ENCODE results near the gene BAIAP2L2. TPM values are rescaled to one million over a fixed set of nuclear protein-coding genes. Genes with fewer than 3 reads are reported as not detected.

BAIAP2L2 gene
- polyA plus RNA-seq, 1 donor from 2014 or later: 2.3 TPM

DNA sequence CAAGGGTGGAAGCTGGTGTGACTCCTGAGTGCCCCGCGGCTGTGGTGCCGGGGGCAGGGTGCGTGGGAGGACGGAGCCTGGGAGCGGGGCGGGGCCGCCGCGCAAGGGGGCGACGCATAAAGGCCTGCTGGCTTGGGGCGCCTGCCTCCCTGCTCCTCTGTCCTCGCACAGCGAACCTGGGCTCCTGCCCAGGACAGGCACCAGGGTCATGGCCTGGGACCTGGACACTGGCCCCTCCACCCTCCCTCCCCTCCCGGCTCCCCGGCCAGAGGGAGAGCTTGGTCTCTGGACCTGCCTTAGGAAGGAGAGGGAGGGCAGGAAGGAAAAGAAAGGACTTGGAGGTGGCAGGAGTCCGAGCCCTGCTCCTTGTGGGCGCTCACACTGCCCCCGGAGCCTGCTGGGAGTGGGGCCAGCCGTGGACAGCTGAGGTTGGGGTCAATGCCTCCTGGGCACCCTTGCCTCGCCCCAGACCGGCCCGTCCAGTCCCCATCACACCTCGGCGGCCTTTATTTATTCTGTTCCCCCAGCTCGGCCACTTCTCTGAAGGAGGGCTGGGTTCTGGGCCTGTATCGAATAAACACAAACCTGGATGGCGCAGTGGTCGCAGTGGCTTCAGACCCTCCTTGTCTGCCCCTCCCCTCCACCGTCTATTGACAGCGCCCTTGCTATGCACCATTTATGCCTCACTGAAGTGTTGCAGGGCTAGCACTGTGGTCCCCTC is 35.2 kb downstream of the BAIAP2L2 start:
- Histone ChIP-seq H3K79me2 (replicated peaks; ENCODE audit: insufficient read depth, low read length) (no peaks in the 10 kb centered on the region), H3K36me3 (ENCODE audit: insufficient read depth, low read length) (no peaks in the 10 kb centered on the region), H3K27ac (ENCODE audit: low read length) (no peak overlapping the region), H4K20me1 (ENCODE audit: insufficient read depth) (no peaks in the 10 kb centered on the region), H3K9me3 (ENCODE audit: low read length) (no peaks in the 10 kb centered on the region), H3K4me2 (ENCODE audit: low read length) (no peak overlapping the region), H3K4me3 (ENCODE audit: low read length) (no peak overlapping the region), H3K9me2 (ENCODE audit: insufficient read depth, low read length) (no peaks in the 10 kb centered on the region), H3F3A (ENCODE audit: insufficient read depth, low read length, poor library complexity, severe bottlenecking) (no peaks in the 10 kb centered on the region), H2AFZ (ENCODE audit: low read depth, low read length) (no peak overlapping the region), H3K9ac (ENCODE audit: low read length) (no peak overlapping the region), H3K27me3 (ENCODE audit: insufficient read depth, low read depth, low read length) (no peaks in the 10 kb centered on the region)
- no peak for TF ChIP-seq RAD21 (conservative IDR thresholded peaks at IDR 0.05)
- no peak for TF ChIP-seq EP300 (conservative IDR thresholded peaks at IDR 0.05; ENCODE audit: poor library complexity, severe bottlenecking)
- no peak for TF ChIP-seq POLR2AphosphoS5 (IDR thresholded peaks at IDR 0.05)
- TF ChIP-seq SMC3 (conservative IDR thresholded peaks at IDR 0.05; ENCODE audit: poor library complexity): no peak
- TF ChIP-seq, protein P1, sequence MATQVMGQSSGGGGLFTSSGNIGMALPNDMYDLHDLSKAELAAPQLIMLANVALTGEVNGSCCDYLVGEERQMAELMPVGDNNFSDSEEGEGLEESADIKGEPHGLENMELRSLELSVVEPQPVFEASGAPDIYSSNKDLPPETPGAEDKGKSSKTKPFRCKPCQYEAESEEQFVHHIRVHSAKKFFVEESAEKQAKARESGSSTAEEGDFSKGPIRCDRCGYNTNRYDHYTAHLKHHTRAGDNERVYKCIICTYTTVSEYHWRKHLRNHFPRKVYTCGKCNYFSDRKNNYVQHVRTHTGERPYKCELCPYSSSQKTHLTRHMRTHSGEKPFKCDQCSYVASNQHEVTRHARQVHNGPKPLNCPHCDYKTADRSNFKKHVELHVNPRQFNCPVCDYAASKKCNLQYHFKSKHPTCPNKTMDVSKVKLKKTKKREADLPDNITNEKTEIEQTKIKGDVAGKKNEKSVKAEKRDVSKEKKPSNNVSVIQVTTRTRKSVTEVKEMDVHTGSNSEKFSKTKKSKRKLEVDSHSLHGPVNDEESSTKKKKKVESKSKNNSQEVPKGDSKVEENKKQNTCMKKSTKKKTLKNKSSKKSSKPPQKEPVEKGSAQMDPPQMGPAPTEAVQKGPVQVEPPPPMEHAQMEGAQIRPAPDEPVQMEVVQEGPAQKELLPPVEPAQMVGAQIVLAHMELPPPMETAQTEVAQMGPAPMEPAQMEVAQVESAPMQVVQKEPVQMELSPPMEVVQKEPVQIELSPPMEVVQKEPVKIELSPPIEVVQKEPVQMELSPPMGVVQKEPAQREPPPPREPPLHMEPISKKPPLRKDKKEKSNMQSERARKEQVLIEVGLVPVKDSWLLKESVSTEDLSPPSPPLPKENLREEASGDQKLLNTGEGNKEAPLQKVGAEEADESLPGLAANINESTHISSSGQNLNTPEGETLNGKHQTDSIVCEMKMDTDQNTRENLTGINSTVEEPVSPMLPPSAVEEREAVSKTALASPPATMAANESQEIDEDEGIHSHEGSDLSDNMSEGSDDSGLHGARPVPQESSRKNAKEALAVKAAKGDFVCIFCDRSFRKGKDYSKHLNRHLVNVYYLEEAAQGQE (IDR thresholded peaks at IDR 0.05; ENCODE audit: borderline replicate concordance): no peak
- TF ChIP-seq, protein P2, sequence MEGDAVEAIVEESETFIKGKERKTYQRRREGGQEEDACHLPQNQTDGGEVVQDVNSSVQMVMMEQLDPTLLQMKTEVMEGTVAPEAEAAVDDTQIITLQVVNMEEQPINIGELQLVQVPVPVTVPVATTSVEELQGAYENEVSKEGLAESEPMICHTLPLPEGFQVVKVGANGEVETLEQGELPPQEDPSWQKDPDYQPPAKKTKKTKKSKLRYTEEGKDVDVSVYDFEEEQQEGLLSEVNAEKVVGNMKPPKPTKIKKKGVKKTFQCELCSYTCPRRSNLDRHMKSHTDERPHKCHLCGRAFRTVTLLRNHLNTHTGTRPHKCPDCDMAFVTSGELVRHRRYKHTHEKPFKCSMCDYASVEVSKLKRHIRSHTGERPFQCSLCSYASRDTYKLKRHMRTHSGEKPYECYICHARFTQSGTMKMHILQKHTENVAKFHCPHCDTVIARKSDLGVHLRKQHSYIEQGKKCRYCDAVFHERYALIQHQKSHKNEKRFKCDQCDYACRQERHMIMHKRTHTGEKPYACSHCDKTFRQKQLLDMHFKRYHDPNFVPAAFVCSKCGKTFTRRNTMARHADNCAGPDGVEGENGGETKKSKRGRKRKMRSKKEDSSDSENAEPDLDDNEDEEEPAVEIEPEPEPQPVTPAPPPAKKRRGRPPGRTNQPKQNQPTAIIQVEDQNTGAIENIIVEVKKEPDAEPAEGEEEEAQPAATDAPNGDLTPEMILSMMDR (IDR thresholded peaks at IDR 0.05; ENCODE audit: poor library complexity, severe bottlenecking): no peak
- no peak for TF ChIP-seq EZH2 (IDR thresholded peaks at IDR 0.05; ENCODE audit: borderline replicate concordance, insufficient read depth, low read length, poor library complexity, severe bottlenecking)
- no peak for TF ChIP-seq MXI1 (conservative IDR thresholded peaks at IDR 0.05; ENCODE audit: poor library complexity, severe bottlenecking)
- no peak for TF ChIP-seq TAF1 (IDR thresholded peaks at IDR 0.05; ENCODE audit: low read depth)

DNA sequence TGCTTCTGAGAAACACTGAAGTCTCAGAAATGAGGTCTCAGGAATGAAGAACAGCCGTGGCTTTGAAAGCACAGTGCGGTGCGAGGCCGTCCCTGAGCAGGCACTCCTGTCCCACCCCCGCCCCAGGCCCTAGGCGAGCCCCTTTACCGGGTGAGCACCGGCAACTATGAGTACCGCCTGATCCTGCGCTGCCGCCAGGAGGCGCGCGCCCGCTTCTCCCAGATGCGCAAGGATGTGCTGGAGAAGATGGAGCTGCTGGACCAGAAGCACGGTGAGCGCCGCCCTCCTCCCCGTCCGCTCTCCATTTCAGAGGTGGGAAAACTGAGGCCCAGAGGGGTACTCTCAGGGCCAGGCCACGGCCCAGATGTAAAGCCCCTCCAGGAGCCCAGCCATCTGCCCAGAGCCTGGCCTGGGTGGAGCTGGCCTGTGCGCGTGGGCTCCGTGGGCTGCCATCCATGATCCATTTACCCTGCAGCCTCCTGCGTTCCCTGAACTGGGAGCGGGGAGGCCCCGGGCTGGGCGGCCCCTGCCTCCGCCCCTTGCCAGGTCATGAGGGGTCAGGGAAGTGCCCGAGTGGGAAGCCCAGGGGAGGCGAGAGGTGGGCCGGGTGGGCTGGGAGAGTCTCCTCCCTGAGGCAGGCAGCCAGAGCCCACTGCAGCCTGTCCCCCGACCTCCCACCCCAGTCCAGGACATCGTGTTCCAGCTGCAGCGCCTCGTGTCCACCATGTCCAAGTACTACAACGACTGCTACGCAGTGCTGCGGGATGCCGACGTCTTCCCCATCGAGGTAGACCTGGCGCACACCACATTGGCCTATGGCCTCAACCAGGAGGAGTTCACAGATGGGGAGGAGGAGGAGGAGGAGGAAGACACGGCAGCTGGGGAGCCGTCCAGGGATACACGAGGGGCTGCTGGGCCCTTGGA is 36.0 kb downstream of the BAIAP2L2 start:
- H3K9me2 ChIP-seq (ENCODE audit: insufficient read depth, low read length): no peaks in the 10 kb centered on the region
- no peak for TF ChIP-seq SMC3 (conservative IDR thresholded peaks at IDR 0.05; ENCODE audit: poor library complexity)
- TF ChIP-seq, protein P1 (IDR thresholded peaks at IDR 0.05; ENCODE audit: borderline replicate concordance): no peak
- TF ChIP-seq RAD21 (conservative IDR thresholded peaks at IDR 0.05): peak; percentile 32
- TF ChIP-seq, protein P2 (IDR thresholded peaks at IDR 0.05; ENCODE audit: poor library complexity, severe bottlenecking): peak; percentile 43
- no peak overlapping the region for H3K4me2 ChIP-seq (ENCODE audit: low read length)
- H3K79me2 ChIP-seq (replicated peaks; ENCODE audit: insufficient read depth, low read length): no peaks in the 10 kb centered on the region
- H3F3A ChIP-seq (ENCODE audit: insufficient read depth, low read length, poor library complexity, severe bottlenecking): no peaks in the 10 kb centered on the region
- H3K36me3 ChIP-seq (ENCODE audit: insufficient read depth, low read length): no peaks in the 10 kb centered on the region
- no peak overlapping the region for H3K27ac ChIP-seq (ENCODE audit: low read length)
- no peak overlapping the region for H3K4me3 ChIP-seq (ENCODE audit: low read length)
- H4K20me1 ChIP-seq (ENCODE audit: insufficient read depth): no peaks in the 10 kb centered on the region
- no peaks in the 10 kb centered on the region for H3K9me3 ChIP-seq (ENCODE audit: low read length)
- no peak overlapping the region for H2AFZ ChIP-seq (ENCODE audit: low read depth, low read length)
- H3K27me3 ChIP-seq (ENCODE audit: insufficient read depth, low read depth, low read length): no peaks in the 10 kb centered on the region
- H3K9ac ChIP-seq (ENCODE audit: low read length): no peak overlapping the region

Data from neural cell (in vitro differentiated cells).